GM18511 (cell line): ENCODE data around the gene PSMC4.
A peak's percentile ranks its signal among the peaks of the same experiment; 100 is the strongest.

Source experiments
- ATAC-seq: cut with Tn5 transposase; IDR thresholded peaks from one replicate; pipeline ENCODE4 v1.9.1; 2021; ENCODE audit warnings: mild to moderate bottlenecking, moderate library complexity; ENCODE audit not compliant: unreplicated experiment

Gene PSMC4

GRCh38 chr19:39970675-39971379 lies at the start of gene PSMC4:
Gene PSMC4 (plus strand): TSS chr19:39971165. CDS start chr19:39971203, 38 bp downstream.
- ATAC-seq = peak; percentile 97

GRCh38 chr19:39923862-39924261 lies 47.1 kb upstream of the PSMC4 start:
- ATAC-seq = no peak

- ATAC-seq = no peak
Observed at GRCh38 chr19:39924389-39924788, 46.6 kb upstream of the PSMC4 start.

DNA sequence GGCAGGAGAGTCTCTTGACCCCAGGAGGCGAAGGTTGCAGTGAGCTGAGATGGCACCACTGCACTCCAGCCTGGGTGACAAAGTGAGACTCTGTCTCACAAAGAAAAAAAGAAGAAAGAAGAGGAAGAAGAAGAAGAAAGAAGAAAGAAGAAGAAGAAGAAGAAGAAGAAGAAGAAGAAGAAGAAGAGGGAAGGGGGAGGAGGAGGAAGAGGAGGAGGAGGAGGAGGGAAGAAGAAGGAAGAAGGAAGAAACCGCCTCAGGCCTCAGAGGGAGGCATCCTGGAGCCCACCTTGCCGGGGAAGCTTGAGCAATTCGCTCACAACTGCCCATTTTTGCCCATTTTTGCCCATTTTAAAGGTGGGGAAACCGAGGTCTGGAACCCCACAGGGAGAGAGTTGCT lies 46.0 kb upstream of the PSMC4 start:
- ATAC-seq = no peak

- ATAC-seq = no peak
Observed at GRCh38 chr19:39926170-39926760, 44.7 kb upstream of the PSMC4 start.

GRCh38 chr19:39927076-39927475 lies 43.9 kb upstream of the PSMC4 start:
- ATAC-seq = no peak

- ATAC-seq = no peak
Observed at GRCh38 chr19:39927524-39928356, 43.2 kb upstream of the PSMC4 start.

DNA sequence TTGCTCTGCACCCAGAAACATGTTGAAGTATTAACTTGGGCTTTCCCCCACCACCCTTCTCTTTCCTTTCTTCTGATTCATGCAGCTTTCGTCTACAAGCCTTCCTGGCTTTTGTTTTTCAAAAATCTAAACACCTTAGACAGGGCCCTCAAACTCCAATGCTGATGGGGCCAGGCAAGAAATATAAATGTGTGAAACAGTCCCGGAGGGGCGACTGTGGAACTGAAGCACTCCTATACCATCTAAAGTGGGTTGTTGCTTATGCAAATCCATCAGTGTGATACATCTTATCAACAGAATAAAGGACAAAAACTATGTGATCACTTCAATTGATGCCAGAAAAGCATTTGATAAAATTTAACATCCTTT lies 42.6 kb upstream of the PSMC4 start:
- no peak for ATAC-seq

GRCh38 chr19:39929750-39930149 lies 41.2 kb upstream of the PSMC4 start:
- ATAC-seq = no peak

GRCh38 chr19:39934584-39935363 lies 36.2 kb upstream of the PSMC4 start, which contains the start of gene FCGBP:
Gene FCGBP (minus strand): TSS chr19:39934634.
- no peak for ATAC-seq

DNA sequence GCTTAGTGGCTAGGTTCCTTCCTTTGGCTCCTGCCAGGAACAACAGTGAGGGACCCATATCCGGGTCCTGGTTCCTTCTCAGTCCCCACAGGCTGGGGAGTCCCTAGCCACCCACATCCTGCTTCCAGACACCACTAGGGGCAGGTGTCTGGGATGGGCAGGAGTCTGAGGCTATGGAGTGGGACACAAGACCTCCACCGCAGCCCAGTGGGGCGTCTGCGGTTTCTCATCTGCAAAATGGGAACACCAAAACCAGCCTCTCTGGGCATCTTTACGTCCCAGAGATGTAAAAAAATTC lies 35.7 kb upstream of the PSMC4 start:
- no peak for ATAC-seq

- ATAC-seq = no peak
Observed at GRCh38 chr19:39936020-39936419, 34.9 kb upstream of the PSMC4 start.

DNA sequence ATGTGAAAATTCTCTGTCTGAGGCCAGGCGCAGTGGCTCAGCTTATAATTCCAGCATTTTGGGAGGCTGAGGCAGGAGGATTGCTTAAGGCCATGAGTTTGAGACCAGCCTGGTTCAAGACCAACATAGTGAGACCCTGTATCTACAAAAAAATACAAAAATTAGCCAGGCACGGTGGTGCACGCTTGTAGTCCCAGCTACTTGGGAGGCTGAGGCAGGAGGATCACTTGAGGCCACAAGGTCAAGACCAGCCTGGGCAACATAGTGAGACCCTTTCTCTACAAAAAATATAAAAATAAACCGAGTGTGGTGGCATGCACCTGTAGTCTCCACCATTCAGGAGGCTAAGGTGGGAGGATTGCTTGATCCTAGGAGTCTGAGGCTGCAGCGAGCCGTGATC lies 34.3 kb upstream of the PSMC4 start:
- no peak for ATAC-seq

GRCh38 chr19:39937094-39937720 lies 33.8 kb upstream of the PSMC4 start:
- ATAC-seq = no peak

DNA sequence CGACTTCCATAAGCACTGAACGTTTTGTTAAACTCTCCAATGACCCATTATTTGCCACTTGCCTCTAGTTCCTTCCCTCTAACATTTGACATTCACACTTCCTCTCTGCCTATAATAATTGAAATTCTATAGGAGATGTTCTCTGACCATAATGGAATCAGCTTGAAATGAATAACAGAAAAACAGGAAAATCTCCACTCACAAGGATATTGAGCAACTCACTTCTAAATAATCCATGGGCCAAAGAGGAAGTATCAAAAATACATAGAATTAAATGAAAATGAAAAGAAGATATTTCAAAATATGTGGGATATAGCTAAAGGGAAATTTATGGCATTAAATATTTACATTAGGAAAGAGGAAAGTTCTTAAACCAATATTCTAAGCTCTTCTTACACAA lies 33.2 kb upstream of the PSMC4 start:
- ATAC-seq = no peak

GRCh38 chr19:39939556-39939955 lies 31.4 kb upstream of the PSMC4 start:
- no peak for ATAC-seq

DNA sequence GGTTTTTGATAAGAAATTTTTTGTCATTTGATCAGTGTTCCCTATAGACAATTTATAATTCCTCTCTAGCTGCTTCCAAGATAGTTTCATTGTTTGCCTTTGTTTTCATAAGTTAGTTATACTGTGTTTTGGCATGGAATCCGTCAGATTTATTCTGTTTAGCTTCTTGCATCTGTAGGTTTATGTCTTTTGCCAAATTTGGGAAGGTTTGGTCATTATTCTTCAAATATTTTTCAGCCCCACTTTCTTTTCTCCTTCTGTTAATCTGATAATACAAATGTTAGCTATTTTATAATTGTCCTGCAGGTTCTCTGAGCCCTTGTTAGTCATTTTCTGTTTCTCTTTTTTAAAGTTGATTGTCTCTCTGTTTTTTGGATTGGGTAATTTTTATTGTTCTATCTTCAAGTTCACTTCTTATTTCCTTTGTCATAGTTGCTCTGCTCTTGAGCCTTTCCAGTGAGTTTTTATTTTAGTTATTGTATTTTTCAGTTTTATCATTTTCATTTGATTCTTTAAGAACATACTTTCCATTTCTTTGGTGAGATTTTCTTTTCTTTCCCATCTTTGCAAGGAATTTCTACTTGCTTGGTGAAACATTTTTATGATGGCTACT lies 30.6 kb upstream of the PSMC4 start:
- ATAC-seq = no peak

DNA sequence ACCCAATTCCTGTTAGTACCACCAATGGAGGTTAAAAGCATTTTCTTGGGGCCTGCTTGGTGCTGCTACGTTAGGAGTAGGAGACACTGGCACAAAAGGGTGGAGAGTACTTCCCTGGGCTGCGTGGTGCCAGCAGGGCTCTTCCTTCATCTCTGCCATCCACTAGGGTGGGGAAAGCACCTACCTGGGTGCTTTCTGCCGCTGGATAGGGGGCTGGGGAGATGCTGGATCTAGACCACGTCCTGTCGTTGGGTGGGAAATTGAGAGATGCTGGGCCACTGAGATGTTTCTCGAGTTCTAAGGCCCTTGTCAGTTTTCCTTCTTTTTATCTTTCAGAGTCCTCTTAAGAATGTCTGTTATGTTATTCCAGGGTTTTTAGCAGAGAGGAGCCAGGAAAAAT lies 29.8 kb upstream of the PSMC4 start:
- ATAC-seq = no peak

DNA sequence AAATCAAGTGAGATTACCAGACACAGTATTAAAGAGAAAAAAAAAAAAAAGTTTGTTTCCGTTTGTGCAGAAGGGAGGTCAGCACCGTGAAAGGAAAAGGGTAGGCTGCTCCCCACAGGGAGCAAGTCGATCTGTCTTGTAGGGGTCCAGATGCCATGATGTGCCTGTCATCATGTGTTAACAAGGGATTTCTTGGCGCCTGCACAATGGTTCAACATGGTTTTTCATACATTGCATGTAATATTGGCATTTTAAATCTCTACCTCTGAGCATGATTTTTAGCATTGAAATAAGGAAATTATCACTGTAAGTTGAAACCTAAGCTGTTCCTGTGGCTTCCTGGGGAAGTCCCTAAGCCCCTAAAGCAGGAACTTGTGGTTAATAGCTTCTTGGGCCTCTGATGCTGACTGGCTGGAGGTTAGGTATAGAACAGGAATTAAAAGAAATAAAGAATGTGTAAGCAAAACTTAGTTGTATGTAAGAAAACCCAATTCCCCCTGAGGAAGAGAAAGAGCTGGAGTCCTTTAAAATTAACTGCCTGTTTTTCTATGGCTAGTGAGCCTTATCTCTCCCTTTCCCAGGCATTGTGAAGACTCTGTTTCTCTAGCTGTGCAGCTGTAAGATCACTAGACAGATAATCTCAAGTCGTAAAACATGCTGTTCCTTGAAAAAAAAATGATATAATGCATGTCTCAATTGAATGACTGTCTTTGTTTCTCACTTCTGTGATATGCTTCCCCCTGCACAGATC lies 29.2 kb upstream of the PSMC4 start:
- peak; percentile 79 for ATAC-seq

- ATAC-seq = no peak
Observed at GRCh38 chr19:39942366-39942730, 28.6 kb upstream of the PSMC4 start.
